Measurements from ENCODE around the gene SLC26A9.

SLC26A9 gene

DNA sequence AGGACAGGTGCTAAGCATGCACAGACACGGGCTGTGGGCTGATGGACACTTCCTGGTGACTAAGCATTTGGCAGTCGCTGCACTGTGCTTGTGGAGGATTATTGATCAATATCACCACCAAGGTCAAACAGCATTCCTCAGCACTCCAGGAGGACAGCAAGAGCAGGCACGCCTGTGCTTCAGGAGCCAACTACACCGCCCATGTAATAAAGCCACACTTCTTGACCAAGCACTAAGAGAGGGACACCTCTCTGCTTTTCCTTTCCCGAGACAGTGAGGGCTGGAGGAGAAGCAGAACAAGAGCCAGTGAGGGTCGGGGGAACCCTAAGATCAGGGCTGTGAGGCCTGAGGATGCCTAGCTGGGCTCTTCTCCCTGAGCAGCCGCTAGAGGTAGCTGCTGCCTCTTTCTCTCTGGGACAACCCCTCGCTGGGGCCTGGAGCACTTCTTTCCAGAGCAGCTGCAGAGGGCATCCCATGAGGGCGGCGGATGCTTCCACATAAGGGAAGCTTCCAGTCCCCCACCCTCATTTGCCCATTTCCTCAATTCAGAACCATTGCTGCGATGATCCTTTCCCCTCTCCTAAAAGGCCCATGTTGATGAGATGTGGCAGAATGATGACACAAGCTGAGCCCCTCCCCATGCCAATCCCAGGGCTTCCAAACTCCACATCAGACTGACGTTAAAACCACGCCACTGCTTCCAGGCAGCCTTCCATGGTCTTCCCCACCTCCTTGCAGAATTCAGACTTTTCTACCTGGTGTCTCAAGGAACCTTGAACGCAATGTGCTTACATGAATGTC is 40.9 kb upstream of the SLC26A9 start:
- peak overlapping the region; percentile 85 for H3K27ac ChIP-seq
- peaks cover 9% of the 10 kb centered on the region for H3K4me1 ChIP-seq
- H3K79me2 ChIP-seq = no peaks in the 10 kb centered on the region

DNA sequence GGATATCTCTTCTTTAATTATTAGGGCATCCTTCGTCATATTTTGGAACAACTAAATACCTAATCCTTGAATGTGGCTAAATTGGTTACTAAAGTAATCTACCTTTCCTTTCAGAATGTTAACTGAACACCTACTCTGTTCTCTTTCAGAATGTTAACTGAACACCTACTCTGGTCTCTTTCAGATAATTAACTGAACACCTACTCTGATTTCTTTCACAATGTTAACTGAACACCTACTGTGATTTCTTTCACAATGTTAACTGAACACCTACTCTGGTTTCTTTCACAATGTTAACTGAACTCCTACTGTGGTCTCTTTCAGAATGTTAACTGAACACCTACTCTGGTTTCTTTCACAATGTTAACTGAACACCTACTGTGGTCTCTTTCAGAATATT is 38.0 kb upstream of the SLC26A9 start:
- TF ChIP-seq, protein P1, sequence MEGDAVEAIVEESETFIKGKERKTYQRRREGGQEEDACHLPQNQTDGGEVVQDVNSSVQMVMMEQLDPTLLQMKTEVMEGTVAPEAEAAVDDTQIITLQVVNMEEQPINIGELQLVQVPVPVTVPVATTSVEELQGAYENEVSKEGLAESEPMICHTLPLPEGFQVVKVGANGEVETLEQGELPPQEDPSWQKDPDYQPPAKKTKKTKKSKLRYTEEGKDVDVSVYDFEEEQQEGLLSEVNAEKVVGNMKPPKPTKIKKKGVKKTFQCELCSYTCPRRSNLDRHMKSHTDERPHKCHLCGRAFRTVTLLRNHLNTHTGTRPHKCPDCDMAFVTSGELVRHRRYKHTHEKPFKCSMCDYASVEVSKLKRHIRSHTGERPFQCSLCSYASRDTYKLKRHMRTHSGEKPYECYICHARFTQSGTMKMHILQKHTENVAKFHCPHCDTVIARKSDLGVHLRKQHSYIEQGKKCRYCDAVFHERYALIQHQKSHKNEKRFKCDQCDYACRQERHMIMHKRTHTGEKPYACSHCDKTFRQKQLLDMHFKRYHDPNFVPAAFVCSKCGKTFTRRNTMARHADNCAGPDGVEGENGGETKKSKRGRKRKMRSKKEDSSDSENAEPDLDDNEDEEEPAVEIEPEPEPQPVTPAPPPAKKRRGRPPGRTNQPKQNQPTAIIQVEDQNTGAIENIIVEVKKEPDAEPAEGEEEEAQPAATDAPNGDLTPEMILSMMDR (IDR thresholded peaks at IDR 0.05) = no peak
- H2AFZ ChIP-seq = no peak overlapping the region
- no peaks in the 10 kb centered on the region for H3K9me3 ChIP-seq (ENCODE audit: control insufficient read depth, low read length)
- H3K79me2 ChIP-seq = no peaks in the 10 kb centered on the region
- H3K4me1 ChIP-seq = peaks cover 12% of the 10 kb centered on the region
- no peak overlapping the region for H3K9ac ChIP-seq
- H3K27me3 ChIP-seq (ENCODE audit: control insufficient read depth, insufficient read depth, low read length) = no peaks in the 10 kb centered on the region
- H3K4me3 ChIP-seq (ENCODE audit: low read depth, low read length) = no peak overlapping the region
- H3K36me3 ChIP-seq (ENCODE audit: control insufficient read depth, insufficient read depth, low read length) = no peaks in the 10 kb centered on the region
- H3K4me2 ChIP-seq (ENCODE audit: low read length) = no peak overlapping the region
- no peak overlapping the region for H3K27ac ChIP-seq

More for the DNA sequence above, 40.9 kb upstream of the SLC26A9 start:
- peak overlapping the region; percentile 22 for H3K4me2 ChIP-seq (ENCODE audit: low read length)
- no peaks in the 10 kb centered on the region for H3K9me3 ChIP-seq (ENCODE audit: control insufficient read depth, low read length)
- no peak overlapping the region for H3K9ac ChIP-seq
- no peak overlapping the region for H3K4me3 ChIP-seq (ENCODE audit: low read depth, low read length)
- TF ChIP-seq, protein P1 (IDR thresholded peaks at IDR 0.05) = peak; percentile 57
- no peaks in the 10 kb centered on the region for H3K27me3 ChIP-seq (ENCODE audit: control insufficient read depth, insufficient read depth, low read length)
- no peaks in the 10 kb centered on the region for H3K36me3 ChIP-seq (ENCODE audit: control insufficient read depth, insufficient read depth, low read length)
- peak overlapping the region; percentile 75 for H2AFZ ChIP-seq

DNA sequence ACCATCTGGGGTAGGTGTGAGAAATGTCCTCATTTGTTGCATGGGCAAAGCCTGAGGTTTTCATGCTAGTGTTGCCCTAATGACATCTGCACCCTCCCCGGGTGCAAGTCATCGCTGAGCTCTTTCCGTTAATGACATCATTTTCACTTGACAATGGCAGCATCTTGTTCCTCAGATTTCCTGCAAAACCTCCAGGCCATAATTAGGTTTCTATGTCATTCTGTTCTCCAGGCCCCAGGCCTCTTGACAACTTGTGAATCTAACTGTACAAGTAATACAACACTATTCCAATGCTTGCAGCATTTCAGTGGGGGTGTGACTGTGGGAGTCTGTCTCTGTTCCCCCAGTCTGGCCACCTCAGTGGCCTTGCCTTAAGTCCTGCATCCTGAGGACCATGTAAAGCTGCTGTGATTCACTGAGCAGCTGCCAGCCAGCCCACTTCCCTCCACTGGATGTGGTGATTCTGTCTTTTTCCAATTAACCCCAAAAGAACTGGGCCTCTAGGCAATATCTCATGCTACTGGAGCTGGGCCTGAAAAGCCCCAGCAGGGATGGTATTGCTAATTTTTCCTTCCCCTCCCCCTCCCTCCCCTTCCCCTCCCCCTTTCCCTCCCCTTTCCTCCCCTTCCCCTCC is 37.1 kb upstream of the SLC26A9 start:
- Histone ChIP-seq H2AFZ (no peak overlapping the region), H3K27me3 (ENCODE audit: control insufficient read depth, insufficient read depth, low read length) (no peaks in the 10 kb centered on the region), H3K9me3 (ENCODE audit: control insufficient read depth, low read length) (no peaks in the 10 kb centered on the region), H3K4me2 (ENCODE audit: low read length) (no peak overlapping the region), H3K79me2 (no peaks in the 10 kb centered on the region), H3K4me3 (ENCODE audit: low read depth, low read length) (no peak overlapping the region), H3K4me1 (peaks cover 12% of the 10 kb centered on the region), H3K27ac (no peak overlapping the region), H3K9ac (no peak overlapping the region), H3K36me3 (ENCODE audit: control insufficient read depth, insufficient read depth, low read length) (no peaks in the 10 kb centered on the region)
- TF ChIP-seq, protein P1 (IDR thresholded peaks at IDR 0.05) = no peak

DNA sequence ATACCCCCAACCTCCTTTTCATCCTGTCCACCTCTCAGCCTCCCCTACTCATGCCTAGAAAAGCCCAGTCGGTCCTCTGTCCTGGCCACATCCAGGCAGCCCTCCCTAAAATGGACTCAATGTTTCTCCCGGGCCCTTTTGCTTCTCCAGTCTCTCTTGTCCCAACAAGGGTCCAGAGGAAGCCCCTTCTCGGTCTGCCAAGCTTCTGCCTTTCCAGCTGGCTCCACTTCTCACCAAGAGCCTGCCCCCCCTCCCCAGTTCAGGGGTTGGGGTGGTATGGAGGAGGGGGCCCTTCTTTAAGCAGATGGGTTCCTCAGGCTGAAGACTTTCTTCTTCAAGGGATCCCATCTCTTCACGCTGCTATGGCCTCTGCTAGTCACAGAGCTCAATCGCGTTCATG is 36.0 kb upstream of the SLC26A9 start:
- Histone ChIP-seq H3K4me1 (peaks cover 10% of the 10 kb centered on the region), H3K4me3 (ENCODE audit: low read depth, low read length) (no peak overlapping the region), H2AFZ (no peak overlapping the region), H3K27ac (no peak overlapping the region), H3K4me2 (ENCODE audit: low read length) (no peak overlapping the region), H3K9ac (no peak overlapping the region), H3K79me2 (no peaks in the 10 kb centered on the region), H3K27me3 (ENCODE audit: control insufficient read depth, insufficient read depth, low read length) (no peaks in the 10 kb centered on the region), H3K36me3 (ENCODE audit: control insufficient read depth, insufficient read depth, low read length) (no peaks in the 10 kb centered on the region), H3K9me3 (ENCODE audit: control insufficient read depth, low read length) (no peaks in the 10 kb centered on the region)
- TF ChIP-seq, protein P1 (IDR thresholded peaks at IDR 0.05) = no peak
